ENCODE measurements around the gene CLEC10A. TPM values are rescaled to one million over a fixed set of nuclear protein-coding genes. Genes with fewer than 3 reads are reported as not detected.

The CLEC10A gene
- total and polyA plus RNA-seq, 10 of the 15 experiments (the other 5 are each of a cell fraction or from before 2014, with no cell fraction given): not detected

- ChIA-PET CTCF (interaction anchor here (0.6 to 4.5 kb wide), 10 partner anchors 10 to 261 kb away, joined by 3 to 40 read pairs (median 6); partner anchors contain the start of genes BCL6B and SLC16A11), RAD21 (ENCODE audit: unreplicated experiment) (interaction anchor here (0.6 to 1.6 kb wide), 12 partner anchors 8 to 512 kb away, joined by 3 to 18 read pairs (median 4); partner anchors contain the start of genes BCL6B and SLC16A11), SMC1A (ENCODE audit: uncharacterized antibody, unreplicated experiment) (interaction anchor here (0.8 to 1.7 kb wide), 8 partner anchors 9 to 192 kb away, joined by 3 to 8 read pairs (median 4); no protein-coding TSS in a partner anchor), POLR2A (interaction anchor here (0.6 to 2.2 kb wide), 13 partner anchors 10 to 1781 kb away, joined by 3 to 39 read pairs (median 5); partner anchors contain the start of genes BCL6B, RNASEK and XAF1)
- intact Hi-C loops (cut with micrococcal nuclease; ENCODE audit: unreplicated experiment): no loop called here
- Histone ChIP-seq H3K4me3 (peak within 1 kb of the TSS; percentile 77), H3K27ac (ENCODE audit: control insufficient read depth, insufficient read depth) (peak within 1 kb of the TSS; percentile 99), H3K79me2 (ENCODE audit: control insufficient read depth, insufficient read depth, low read length) (peaks cover 18% of the 10 kb centered on the region), H3K9ac (ENCODE audit: control insufficient read depth, insufficient read depth, low read length) (peak within 1 kb of the TSS; percentile 76), H3K9me3 (replicated peaks; ENCODE audit: control insufficient read depth, insufficient read depth, low read length) (no peaks in the 10 kb centered on the region), H3K36me3 (ENCODE audit: control insufficient read depth in 2 of 2, insufficient read depth in 2 of 2, low read length in 1 of 2) (no peaks in the 10 kb centered on the region; a peak in 1 of 4 replicates), H3K4me2 (ENCODE audit: control insufficient read depth, insufficient read depth) (peak within 1 kb of the TSS; percentile 100), H4K20me1 (ENCODE audit: control insufficient read depth, insufficient read depth) (no peaks in the 10 kb centered on the region), H3K4me1 (ENCODE audit: control insufficient read depth, insufficient read depth, low read length) (peaks cover 10% of the 10 kb centered on the region), H3K27me3 (replicated peaks in 1 of 2; ENCODE audit: control insufficient read depth in 2 of 2, insufficient read depth in 2 of 2, low read length in 1 of 2) (no peaks in the 10 kb centered on the region), H2AFZ (ENCODE audit: control insufficient read depth, low read depth, low read length) (peak within 1 kb of the TSS; percentile 88)
- under 1% methylated on average over 52 of the region's 52 CpGs for WGBS (ENCODE audit: insufficient coverage, insufficient replicate concordance, low lambda C conversion rate, missing lambda C conversion rate)
- in situ Hi-C loops (cut with MboI): loop anchor here (25.0 kb wide), 1 partner anchor 527 kb away; the partner anchor contains the start of genes SENP3 and TNFSF13
- DNase-seq (ENCODE audit: low read depth, low spot score): peak; percentile 96
- peak; percentile 96 for ATAC-seq
- no TSS peak for BruUV-seq (replicated peaks)
- peak; percentile 95 for FAIRE-seq
- TF ChIP-seq NBN (IDR thresholded peaks at IDR 0.05) (peak; percentile 85; the same call in 1 of the 2 replicates), CREB1 (IDR thresholded peaks at IDR 0.05; ENCODE audit: low read depth) (peak; percentile 9; the same call in 1 of the 2 replicates), BACH1 (IDR thresholded peaks at IDR 0.05; ENCODE audit: borderline replicate concordance) (0 out of 2 replicates have a peak, but pooled peaks have one; percentile 37), ETV6 (conservative IDR thresholded peaks at IDR 0.05 in 1 of 2, IDR thresholded peaks at IDR 0.05 in 1 of 2; ENCODE audit: borderline replicate concordance in 1 of 2, low read depth in 1 of 2) (0 out of 4 replicates have a peak, but pooled peaks of 1 of the 2 experiments have one; percentile 35), YBX1 (IDR thresholded peaks at IDR 0.05) (no peak), POLR2AphosphoS2 (IDR thresholded peaks at IDR 0.05; ENCODE audit: low read depth, low read length) (peak; percentile 96), USF1 (IDR thresholded peaks at IDR 0.05; ENCODE audit: borderline replicate concordance, extremely low read length, insufficient read depth, low read depth, low read length) (peak; percentile 98), TARDBP (IDR thresholded peaks at IDR 0.05; ENCODE audit: borderline replicate concordance) (0 out of 2 replicates have a peak, but pooled peaks have one; percentile 52), EP300 (IDR thresholded peaks at IDR 0.05; ENCODE audit: borderline replicate concordance in 1 of 2, control insufficient read depth in 1 of 2, low read depth in 2 of 2, low read length in 2 of 2) (peak in 1 of 2 experiments; percentile 27; a peak in 1 of 4 replicates), ZNF687 (IDR thresholded peaks at IDR 0.05) (peak; percentile 70), LARP7 (IDR thresholded peaks at IDR 0.05) (peak; percentile 37), ELK1 (IDR thresholded peaks at IDR 0.05; ENCODE audit: low read depth, low read length) (no peak), ZBED1 (IDR thresholded peaks at IDR 0.05; ENCODE audit: borderline replicate concordance) (0 out of 2 replicates have a peak, but pooled peaks have one; percentile 43), PKNOX1 (IDR thresholded peaks at IDR 0.05) (peak; percentile 45; the same call in 1 of the 2 replicates)
Measured at GRCh38 chr17:7035591-7036368, 44.3 kb downstream of the CLEC10A start, which contains the start of gene SLC16A13. TSS of gene SLC16A13 (plus strand) at chr17:7036015. CDS start at chr17:7036383, 368 bp downstream.
